SK-N-SH treated with all-trans-retinoic acid at 6 μM for 48 hours (cell line): ENCODE measurements around the gene DBNDD2.

Experiments
- CREB5 ChIP-seq: fragments of 250-450 bp; sonication (Bioruptor Pico); IDR thresholded peaks from 2 replicates; pipeline ENCODE4 v1.5.1; 2020; ENCODE audit warnings: low read depth, mild to moderate bottlenecking, moderate library complexity
- PATZ1 ChIP-seq: fragments of 250-450 bp; sonication (Bioruptor Pico); IDR thresholded peaks from 2 replicates; pipeline ENCODE4 v1.8.0; 2020; ENCODE audit warnings: mild to moderate bottlenecking, moderate library complexity, borderline replicate concordance

- TF ChIP-seq CREB5 (CRISPR knock-in tag) (no peak), PATZ1 (CRISPR knock-in tag) (no peak)
These were observed 44.9 kb downstream of the DBNDD2 start for GRCh38 chr20:45452772-45453691.
